GM12892 (cell line): ENCODE measurements around the gene CMTM4.

Source experiments
- POLR2A ChIP-seq: IDR thresholded peaks from 2 replicates; pipeline ENCODE4 v1.6.1; 2011; ENCODE audit warnings: low read depth, low read length, control low read depth
- POLR2AphosphoS5 ChIP-seq: IDR thresholded peaks from 2 replicates; pipeline ENCODE4 v1.6.1; 2011; ENCODE audit warnings: low read depth, low read length, control low read depth

- TF ChIP-seq POLR2A (no peak), POLR2AphosphoS5 (no peak)
Measured at GRCh38 chr16:66728117-66728787, 31.7 kb upstream of the CMTM4 start.
